ENCODE data around the gene RCN1. TPM values are rescaled to one million over a fixed set of nuclear protein-coding genes. Genes with fewer than 3 reads are reported as not detected.

The RCN1 gene
- total and polyA plus RNA-seq, 11 donors = 14.4 to 76.5 (median 25.3) TPM

DNA sequence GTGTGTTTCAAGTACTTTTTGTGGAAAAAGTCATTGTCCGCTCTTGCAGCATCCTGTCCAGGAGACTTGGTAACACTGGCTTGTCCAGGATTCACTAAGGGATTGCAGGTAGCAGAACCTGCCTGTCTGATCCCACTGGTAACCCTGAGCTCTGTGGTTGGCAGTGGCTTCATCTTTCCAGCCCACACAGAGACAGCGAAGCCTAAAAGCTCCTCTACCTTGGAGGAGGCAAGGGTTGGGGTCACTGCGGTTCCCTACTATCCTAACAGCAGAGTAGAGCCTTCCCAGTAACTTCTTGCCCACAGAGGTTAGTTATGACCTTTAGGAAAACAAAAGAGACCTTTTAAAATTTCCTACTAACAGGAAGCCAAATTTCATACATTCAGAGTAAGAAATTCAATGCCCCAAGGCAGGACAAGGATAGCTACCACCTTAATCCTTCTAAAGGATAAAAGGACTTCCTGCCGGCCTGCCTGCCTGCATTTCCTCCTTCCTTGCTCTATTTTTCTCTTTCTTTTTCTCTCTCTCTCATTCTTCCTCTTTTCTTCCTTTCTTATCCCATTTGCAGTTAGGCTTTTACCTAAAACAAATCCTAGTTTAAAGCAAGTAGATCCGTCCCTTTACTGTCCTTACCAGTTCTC lies 8.4 kb upstream of the RCN1 start:
- 79 to 94% (median 85%) methylated on average over 5 of the region's 5 CpGs for WGBS, 4 donors
- peaks cover 0 to 15% (median 7%) of the 10 kb centered on the region in 12 donors for H3K4me1 ChIP-seq
- ATAC-seq = no peak
- TF ChIP-seq POLR2A (IDR thresholded peaks at IDR 0.05) = no peak
- TF ChIP-seq CTCF (IDR thresholded peaks at IDR 0.05) = no peak
- H3K27me3 ChIP-seq = no peaks in the 10 kb centered on the region
- H3K27ac ChIP-seq = no peak overlapping the region
- no peak overlapping the region for H3K4me3 ChIP-seq
- H3K36me3 ChIP-seq = no peaks in the 10 kb centered on the region
- DNase-seq = no peak
- no peaks in the 10 kb centered on the region for H3K9me3 ChIP-seq
- intact Hi-C loops (cut with DNase I) = no loop called here

- DNase-seq (no peak), ATAC-seq (no peak)
- TF ChIP-seq POLR2A (IDR thresholded peaks at IDR 0.05) = no peak
- TF ChIP-seq CTCF (IDR thresholded peaks at IDR 0.05) = no peak
- intact Hi-C loops (cut with DNase I) = no loop called here
- no peak overlapping the region for H3K4me3 ChIP-seq
- no peaks in the 10 kb centered on the region for H3K27me3 ChIP-seq
- peak overlapping the region in 6 of 12 donors; percentile 11 to 46 (median 35) for H3K27ac ChIP-seq
- peaks cover 0 to 41% (median 28%) of the 10 kb centered on the region in 12 donors for H3K4me1 ChIP-seq
- H3K9me3 ChIP-seq = no peaks in the 10 kb centered on the region
- WGBS, 4 donors = 91 to 98% (median 95%) methylated on average over 1 of the region's 1 CpG
- H3K36me3 ChIP-seq = no peaks in the 10 kb centered on the region
Measured at GRCh38 chr11:32087597-32087996, 3.3 kb upstream of the RCN1 start.

- intact Hi-C loops (cut with DNase I) = no loop called here
- Histone ChIP-seq H3K36me3 (no peaks in the 10 kb centered on the region), H3K27me3 (no peaks in the 10 kb centered on the region), H3K9me3 (no peaks in the 10 kb centered on the region), H3K27ac (peak overlapping the region in 8 of 12 donors; percentile 11 to 66 (median 40)), H3K4me3 (peak overlapping the region in 3 of 12 donors; percentile 1 to 15 (median 2)), H3K4me1 (peaks cover 0 to 49% (median 32%) of the 10 kb centered on the region in 12 donors)
- WGBS, 4 donors = 11 to 13% (median 12%) methylated on average over 4 of the region's 4 CpGs
- ATAC-seq (peak; percentile 30 to 70 (median 46)), DNase-seq (peak; percentile 61 to 81 (median 70))
- no peak for TF ChIP-seq CTCF (IDR thresholded peaks at IDR 0.05)
- TF ChIP-seq POLR2A (IDR thresholded peaks at IDR 0.05) = no peak
Measured at GRCh38 chr11:32088117-32088941, 2.5 kb upstream of the RCN1 start.

DNA sequence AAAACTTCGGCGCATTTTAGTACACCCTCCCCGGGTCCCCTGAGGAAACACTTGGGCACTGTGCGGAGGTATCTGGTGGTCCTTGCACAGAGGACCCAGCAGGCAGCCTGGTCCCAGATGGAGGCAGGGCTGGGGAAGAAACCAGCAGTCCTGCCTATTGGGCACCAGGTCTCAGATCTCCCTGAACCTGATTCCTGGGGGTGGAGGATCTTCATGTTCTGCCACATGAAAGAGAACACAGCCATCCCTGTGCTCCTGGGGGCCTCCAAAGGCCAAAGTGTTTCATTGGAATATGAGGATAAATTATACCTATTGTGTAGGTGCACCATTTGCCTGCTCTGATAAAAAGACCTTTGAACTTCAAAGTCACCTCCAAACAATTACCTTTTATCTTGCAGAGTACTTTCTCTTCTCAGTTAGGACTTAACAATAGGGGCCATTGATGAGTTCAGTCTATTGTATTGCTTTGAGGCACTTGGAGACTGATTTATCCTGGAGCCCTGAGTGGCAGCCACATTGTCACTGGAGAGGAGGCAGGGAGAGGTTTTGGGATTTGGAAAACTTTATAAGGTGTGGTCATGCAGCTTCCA lies 1.8 kb downstream of the RCN1 start:
- TF ChIP-seq CTCF (IDR thresholded peaks at IDR 0.05) (no peak), POLR2A (IDR thresholded peaks at IDR 0.05) (no peak)
- ATAC-seq = no peak
- no peaks in the 10 kb centered on the region for H3K27me3 ChIP-seq

More for the DNA sequence above, 1.8 kb downstream of the RCN1 start:
- WGBS, 4 donors = 35 to 79% (median 51%) methylated on average over 4 of the region's 4 CpGs
- intact Hi-C loops (cut with DNase I) = loop anchor here in 1 of 10 donors (5.0 kb wide), 1 partner anchor 60 kb away; no protein-coding TSS in a partner anchor
- peak overlapping the region in 6 of 12 donors; percentile 87 to 94 (median 91) for H3K27ac ChIP-seq
- peak overlapping the region in 11 of 12 donors; percentile 52 to 94 (median 80) for H3K4me3 ChIP-seq
- H3K9me3 ChIP-seq = no peaks in the 10 kb centered on the region
- H3K36me3 ChIP-seq = peaks cover 0 to 13% (median 2%) of the 10 kb centered on the region in 9 donors
- peaks cover 0 to 55% (median 32%) of the 10 kb centered on the region in 12 donors for H3K4me1 ChIP-seq
- DNase-seq = no peak

All from heart left ventricle (tissue), 16 donors.